Measurements from ENCODE around the gene SHH.

GRCh38 chr7:155813546-155814315 lies 1.5 kb upstream of the SHH start:
- TF ChIP-seq, protein P1, sequence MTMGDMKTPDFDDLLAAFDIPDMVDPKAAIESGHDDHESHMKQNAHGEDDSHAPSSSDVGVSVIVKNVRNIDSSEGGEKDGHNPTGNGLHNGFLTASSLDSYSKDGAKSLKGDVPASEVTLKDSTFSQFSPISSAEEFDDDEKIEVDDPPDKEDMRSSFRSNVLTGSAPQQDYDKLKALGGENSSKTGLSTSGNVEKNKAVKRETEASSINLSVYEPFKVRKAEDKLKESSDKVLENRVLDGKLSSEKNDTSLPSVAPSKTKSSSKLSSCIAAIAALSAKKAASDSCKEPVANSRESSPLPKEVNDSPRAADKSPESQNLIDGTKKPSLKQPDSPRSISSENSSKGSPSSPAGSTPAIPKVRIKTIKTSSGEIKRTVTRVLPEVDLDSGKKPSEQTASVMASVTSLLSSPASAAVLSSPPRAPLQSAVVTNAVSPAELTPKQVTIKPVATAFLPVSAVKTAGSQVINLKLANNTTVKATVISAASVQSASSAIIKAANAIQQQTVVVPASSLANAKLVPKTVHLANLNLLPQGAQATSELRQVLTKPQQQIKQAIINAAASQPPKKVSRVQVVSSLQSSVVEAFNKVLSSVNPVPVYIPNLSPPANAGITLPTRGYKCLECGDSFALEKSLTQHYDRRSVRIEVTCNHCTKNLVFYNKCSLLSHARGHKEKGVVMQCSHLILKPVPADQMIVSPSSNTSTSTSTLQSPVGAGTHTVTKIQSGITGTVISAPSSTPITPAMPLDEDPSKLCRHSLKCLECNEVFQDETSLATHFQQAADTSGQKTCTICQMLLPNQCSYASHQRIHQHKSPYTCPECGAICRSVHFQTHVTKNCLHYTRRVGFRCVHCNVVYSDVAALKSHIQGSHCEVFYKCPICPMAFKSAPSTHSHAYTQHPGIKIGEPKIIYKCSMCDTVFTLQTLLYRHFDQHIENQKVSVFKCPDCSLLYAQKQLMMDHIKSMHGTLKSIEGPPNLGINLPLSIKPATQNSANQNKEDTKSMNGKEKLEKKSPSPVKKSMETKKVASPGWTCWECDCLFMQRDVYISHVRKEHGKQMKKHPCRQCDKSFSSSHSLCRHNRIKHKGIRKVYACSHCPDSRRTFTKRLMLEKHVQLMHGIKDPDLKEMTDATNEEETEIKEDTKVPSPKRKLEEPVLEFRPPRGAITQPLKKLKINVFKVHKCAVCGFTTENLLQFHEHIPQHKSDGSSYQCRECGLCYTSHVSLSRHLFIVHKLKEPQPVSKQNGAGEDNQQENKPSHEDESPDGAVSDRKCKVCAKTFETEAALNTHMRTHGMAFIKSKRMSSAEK (CRISPR knock-in tag; IDR thresholded peaks at IDR 0.05; ENCODE audit: borderline replicate concordance) = no peak
- TF ChIP-seq ZNF138 (CRISPR knock-in tag; conservative IDR thresholded peaks at IDR 0.05) (no peak), AFF4 (CRISPR knock-in tag; IDR thresholded peaks at IDR 0.05; ENCODE audit: borderline replicate concordance) (no peak), FOXP1 (CRISPR knock-in tag; IDR thresholded peaks at IDR 0.05; ENCODE audit: borderline replicate concordance) (no peak), SMAD3 (CRISPR knock-in tag; IDR thresholded peaks at IDR 0.05; ENCODE audit: borderline replicate concordance) (no peak), CTCF (IDR thresholded peaks at IDR 0.05) (no peak), ZNF416 (CRISPR knock-in tag; IDR thresholded peaks at IDR 0.05) (no peak), MLX (CRISPR knock-in tag; IDR thresholded peaks at IDR 0.05) (no peak), ZNF263 (CRISPR knock-in tag; IDR thresholded peaks at IDR 0.05; ENCODE audit: low read depth) (no peak), USF2 (CRISPR knock-in tag; IDR thresholded peaks at IDR 0.05) (no peak)
- TF ChIP-seq, protein P2, sequence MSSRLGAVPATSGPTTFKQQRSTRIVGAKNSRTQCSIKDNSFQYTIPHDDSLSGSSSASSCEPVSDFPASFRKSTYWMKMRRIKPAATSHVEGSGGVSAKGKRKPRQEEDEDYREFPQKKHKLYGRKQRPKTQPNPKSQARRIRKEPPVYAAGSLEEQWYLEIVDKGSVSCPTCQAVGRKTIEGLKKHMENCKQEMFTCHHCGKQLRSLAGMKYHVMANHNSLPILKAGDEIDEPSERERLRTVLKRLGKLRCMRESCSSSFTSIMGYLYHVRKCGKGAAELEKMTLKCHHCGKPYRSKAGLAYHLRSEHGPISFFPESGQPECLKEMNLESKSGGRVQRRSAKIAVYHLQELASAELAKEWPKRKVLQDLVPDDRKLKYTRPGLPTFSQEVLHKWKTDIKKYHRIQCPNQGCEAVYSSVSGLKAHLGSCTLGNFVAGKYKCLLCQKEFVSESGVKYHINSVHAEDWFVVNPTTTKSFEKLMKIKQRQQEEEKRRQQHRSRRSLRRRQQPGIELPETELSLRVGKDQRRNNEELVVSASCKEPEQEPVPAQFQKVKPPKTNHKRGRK (CRISPR knock-in tag; IDR thresholded peaks at IDR 0.05; ENCODE audit: borderline replicate concordance) = no peak
- TF ChIP-seq, protein P3, sequence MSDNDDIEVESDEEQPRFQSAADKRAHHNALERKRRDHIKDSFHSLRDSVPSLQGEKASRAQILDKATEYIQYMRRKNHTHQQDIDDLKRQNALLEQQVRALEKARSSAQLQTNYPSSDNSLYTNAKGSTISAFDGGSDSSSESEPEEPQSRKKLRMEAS (CRISPR knock-in tag; IDR thresholded peaks at IDR 0.05) = no peak
- TF ChIP-seq, protein P4, sequence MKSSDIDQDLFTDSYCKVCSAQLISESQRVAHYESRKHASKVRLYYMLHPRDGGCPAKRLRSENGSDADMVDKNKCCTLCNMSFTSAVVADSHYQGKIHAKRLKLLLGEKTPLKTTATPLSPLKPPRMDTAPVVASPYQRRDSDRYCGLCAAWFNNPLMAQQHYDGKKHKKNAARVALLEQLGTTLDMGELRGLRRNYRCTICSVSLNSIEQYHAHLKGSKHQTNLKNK (CRISPR knock-in tag; IDR thresholded peaks at IDR 0.05) = no peak
- TF ChIP-seq, protein P5, sequence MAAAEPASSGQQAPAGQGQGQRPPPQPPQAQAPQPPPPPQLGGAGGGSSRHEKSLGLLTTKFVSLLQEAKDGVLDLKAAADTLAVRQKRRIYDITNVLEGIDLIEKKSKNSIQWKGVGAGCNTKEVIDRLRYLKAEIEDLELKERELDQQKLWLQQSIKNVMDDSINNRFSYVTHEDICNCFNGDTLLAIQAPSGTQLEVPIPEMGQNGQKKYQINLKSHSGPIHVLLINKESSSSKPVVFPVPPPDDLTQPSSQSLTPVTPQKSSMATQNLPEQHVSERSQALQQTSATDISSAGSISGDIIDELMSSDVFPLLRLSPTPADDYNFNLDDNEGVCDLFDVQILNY (CRISPR knock-in tag; IDR thresholded peaks at IDR 0.05) = no peak

Data from WTC11 (cell line).